Tongue (tissue), 2 donors: ENCODE results near the gene CCNDBP1. TPM values are rescaled to one million over a fixed set of nuclear protein-coding genes. Genes with fewer than 3 reads are reported as not detected.
"Not testable (repeated sequence)": the region's sequence is repeated elsewhere in the genome, so short reads cannot be mapped to it uniquely, and the experiment has no call there.

Experiments
- DNase-seq: peaks from one replicate; pipeline ENCODE4 v3.0.0-alpha.2; 2015
- total RNA-seq: library from RNA; depleted of rRNA; stranded (reverse); fragments of >200 nt; gene quantifications from one replicate; pipeline ENCODE4 v1.2.3, GENCODE V29; 2014

The CCNDBP1 gene
- total RNA-seq, 1 donor from 2014 or later, result 44.7 TPM

DNA sequence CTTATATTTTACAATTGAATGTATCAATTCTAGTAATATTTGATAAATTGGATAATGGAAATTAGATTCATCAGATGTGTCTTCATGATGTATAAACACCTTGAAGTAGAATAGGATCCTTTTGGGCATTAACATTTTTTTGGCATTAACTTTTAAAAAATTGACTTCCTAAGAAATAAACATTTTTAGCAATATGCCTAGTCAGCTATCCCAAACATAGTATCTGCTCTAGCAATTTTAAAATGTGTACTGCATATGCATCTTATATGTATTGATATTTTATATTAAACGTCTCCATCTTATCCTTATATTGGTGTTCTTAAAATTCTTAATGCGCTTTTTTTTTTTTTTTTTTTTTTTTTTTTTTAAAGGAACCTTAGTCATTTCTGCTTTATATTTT, 8.5 kb downstream of the CCNDBP1 start:
- no peak for DNase-seq

DNA sequence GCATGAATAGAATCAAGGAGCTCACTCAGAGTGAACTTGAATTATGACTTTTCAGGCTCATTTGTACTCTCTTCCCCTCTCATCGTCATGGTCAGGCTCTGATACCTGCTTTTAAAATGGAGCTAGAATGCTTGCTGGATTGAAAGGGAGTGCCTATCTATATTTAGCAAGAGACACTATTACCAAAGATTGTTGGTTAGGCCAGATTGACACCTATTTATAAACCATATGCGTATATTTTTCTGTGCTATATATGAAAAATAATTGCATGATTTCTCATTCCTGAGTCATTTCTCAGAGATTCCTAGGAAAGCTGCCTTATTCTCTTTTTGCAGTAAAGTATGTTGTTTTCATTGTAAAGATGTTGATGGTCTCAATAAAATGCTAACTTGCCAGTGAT, 9.6 kb downstream of the CCNDBP1 start:
- DNase-seq, result no peak

DNA sequence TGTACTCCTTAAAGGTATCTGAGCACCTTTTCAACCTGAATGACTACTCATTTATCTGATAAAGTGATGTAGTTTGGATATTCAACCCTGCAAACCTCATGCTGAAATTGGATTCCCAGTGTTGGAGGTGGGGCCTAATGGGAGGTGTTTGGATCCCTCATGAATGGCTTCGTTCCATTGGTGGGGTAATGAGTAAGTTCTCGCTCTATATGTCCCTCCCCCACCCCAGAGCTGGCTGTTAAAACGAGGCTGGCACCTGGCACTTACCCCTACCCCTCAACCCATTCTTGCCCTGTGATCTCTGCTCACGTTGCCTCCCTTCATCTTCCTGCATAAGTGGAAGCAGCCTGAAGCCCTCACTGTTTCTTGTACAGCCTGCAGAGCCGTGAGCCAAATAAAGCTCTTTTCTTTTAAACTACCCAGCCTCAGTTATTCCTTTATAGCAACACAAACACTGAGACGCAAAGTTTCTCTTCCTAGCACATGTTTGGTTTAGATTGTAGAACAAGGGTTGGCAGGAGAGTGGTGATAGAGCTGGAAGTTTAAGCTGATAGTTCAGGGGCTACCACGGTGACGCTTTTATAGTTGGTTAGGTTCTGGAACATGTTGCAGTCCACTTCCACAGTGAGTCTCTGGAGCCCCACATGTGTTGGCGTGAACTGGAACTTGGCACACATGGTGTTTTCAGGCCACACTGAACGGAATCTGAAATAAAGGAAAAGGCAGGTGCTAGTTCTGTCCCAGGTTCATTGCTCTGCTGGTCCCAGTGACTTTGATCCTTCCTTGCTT, 11.8 kb downstream of the CCNDBP1 start:
- DNase-seq, result no peak

DNA sequence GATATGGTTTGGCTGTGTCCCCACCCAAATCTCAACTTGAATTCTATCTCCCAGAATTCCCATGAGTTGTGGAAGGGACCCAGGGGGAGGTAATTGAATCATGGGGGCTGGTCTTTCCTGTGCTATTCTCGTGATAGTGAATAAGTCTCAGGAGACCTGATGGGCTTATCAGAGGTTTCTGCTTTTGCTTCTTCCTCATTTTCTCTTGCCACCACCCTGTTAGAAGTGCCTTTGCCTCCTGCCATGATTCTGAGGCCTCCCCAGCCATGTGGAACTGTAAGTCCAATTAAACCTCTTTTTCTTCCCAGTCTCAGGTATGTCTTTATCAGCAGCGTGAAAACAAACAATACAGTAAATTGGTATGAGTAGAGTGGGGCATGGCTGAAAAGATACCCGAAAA, 12.6 kb downstream of the CCNDBP1 start:
- not testable (repeated sequence) for DNase-seq

DNA sequence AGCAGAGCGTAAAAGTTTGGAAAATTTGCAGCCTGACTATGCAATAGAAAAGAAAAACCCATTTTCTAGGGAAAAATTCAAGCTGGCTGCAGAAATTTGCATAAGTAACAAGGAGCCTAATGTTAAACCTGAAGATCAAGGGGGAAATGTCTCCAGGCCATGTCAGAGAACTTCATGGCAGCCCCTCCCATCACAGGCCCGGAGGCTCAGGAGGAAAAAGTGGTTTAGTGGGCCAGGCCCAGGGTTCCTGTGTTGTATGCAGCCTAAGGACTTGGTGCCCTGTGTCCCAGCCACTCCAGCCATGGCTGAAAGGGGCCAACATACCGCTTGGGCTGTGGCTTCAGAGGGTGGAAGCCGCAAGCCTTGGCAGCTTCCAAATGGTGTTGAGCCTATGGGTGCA, 13.4 kb downstream of the CCNDBP1 start:
- not testable (repeated sequence) for DNase-seq

DNA sequence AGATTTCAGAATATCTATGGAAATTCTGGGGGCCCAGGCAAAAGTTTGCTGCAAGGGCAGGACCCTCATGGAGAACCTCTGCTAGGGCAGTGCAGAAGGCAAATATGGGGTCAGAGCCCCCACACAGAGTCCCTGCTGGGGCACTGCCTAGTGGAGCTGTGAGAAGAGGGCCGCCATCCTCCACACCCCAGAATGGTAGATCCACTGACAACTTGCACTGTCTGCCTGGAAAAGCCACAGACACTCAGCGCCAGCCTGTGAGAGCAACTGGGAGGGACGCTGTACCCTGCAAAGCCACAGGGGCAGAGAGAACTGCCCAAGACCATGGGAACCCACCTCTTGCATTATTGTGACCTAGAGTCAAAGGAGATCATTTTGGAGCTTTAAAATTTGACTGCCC, 13.8 kb downstream of the CCNDBP1 start:
- DNase-seq, result no peak

DNA sequence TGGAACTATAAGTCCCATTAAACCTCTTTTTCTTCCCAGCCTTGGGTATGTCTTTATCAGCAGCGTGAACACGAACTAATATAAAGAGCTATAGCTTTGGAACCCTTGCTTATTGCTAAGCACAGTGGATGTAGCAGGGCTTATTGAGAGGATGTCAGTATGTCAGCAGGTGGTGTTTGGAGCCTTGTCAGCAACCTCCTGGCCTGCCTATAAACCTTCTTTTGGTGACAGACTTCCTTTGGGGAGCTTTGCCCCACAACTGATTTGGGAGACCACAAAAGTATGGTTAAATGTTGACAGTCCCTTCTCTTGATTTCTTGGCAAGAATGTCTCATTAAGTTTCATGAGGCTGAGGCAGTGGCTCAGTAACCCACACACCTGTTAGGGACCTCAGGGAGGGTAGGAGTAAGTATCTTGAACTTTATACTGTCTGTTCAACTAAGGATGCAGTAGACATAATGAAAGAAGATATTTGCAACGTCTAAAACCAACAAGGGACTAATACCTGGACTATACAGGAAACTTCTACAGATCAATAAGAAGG, 14.8 kb downstream of the CCNDBP1 start:
- no peak for DNase-seq

DNA sequence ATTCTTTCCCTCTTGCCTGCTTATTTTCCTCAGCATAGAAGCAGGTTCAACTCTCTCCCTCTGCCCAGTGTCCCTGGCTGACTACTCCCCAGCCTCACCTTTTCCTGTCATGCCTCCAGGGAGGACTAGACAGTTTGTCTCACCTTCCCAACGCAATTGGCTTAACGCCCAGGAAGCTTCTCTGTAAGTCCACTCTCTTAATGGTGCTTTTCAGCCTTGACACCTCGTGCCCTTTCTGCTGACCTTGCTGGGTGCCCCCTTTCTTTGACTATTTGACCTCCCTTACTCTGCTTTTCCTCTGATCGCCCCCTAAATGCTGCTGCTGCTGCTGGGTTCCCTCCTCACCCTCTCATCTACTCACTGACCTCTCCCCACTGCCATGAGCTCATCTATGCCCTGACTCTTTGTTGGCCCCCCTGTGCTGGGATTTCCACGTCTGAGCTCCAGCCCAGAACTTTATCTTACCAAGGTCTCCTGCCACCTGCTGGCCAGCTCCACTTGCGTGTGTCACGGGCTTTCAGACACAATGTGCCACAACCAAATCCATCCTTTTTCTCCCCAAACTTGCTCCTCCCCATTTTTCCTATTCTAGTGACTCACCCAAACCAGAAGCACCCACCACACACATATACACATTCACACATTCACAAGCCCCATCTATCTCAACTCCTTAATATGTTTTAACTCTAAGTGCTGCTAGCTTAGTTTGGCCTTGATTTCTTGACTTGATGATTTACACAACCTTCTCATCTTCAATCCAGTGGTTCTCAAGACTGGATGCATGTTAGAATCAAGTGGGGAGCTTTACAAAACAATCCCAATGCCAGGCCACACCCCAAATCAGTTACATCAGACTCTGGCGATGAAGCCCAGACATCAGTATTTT, 19.1 kb downstream of the CCNDBP1 start:
- DNase-seq, result peak; percentile 21

DNA sequence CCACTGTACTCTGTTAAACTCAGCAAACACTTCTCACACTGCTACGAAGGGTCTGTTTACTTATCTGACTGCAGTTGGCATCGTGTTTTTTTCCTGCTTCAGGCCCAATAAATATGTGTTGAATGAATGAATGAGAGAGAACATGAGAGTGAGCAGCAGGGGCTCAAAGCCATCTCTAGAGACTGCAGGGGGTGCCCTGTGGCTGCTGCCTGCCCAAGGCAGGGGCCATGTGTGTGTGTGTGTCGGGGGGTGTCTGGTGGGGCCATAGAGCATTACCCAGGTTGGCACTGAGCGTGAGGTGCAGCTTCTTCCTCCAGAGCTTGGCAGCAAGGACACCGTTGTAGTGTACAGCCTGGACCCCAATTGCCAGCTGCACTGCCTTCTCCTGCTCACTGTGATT, 20.9 kb downstream of the CCNDBP1 start:
- DNase-seq, result no peak

DNA sequence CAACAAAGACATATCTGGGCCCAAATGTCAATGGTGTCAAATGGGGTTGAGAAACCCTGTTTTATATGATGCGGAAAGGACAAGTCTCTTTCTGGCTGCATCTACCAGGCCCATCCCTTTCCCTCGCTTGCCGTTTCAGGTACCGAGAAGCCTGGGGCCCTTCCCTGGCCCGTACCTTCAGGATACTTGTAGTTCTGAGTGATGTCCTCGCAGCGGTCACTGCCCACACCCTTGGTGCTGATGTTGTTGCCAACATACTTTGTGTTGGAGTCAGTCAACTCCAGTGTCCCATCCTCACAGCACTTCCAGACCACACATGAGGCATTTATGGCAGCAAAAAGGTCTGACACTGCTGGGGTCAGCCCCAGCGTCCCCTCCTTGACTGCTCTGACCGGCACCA, 21.8 kb downstream of the CCNDBP1 start:
- DNase-seq, result no peak

DNA sequence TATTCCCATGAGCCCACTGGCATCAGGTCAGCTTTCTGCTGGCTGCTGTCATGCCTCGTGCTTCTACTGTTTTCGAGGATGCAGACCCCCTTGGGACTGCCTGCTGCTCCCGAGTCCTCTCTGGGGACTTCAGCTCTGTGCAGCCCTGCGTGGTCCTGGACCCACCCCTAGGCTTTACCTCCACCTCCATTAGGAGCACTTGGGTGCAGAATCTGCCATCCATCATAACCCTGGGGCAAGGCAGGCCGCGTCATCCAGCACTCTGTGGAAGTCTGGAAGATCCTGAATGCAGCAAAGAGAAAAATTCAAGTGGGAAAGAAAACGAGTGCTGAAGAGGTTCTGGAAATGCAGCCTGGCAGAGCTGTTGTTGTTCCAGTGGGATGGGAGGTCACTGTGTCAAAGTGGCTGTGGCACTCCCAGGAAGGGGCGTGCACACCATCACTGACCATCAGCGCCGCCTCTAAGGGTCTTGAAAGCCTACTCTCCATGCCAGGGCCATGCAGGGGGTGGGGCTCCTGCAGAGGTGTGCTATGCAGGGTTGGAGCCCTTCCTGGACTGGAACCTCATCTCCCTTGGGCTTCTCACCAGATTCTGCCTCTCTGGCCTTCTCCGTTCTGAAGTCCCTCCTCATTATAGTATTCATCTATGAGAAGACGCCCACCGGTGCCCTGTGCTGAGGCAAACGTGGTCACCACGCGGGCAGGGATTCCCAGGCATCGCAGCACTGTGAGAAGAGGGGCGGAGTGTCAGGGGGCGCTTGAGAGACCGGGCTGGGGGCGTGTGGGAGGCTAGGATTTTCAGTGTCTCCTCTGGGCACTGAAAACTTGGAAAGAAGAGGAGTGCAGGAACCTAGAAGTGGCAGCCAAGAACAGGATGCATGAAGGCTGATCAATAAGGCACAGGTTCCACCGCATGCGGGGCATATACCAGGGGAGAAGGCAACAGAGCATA, 23.1 kb downstream of the CCNDBP1 start:
- no peak for DNase-seq

DNA sequence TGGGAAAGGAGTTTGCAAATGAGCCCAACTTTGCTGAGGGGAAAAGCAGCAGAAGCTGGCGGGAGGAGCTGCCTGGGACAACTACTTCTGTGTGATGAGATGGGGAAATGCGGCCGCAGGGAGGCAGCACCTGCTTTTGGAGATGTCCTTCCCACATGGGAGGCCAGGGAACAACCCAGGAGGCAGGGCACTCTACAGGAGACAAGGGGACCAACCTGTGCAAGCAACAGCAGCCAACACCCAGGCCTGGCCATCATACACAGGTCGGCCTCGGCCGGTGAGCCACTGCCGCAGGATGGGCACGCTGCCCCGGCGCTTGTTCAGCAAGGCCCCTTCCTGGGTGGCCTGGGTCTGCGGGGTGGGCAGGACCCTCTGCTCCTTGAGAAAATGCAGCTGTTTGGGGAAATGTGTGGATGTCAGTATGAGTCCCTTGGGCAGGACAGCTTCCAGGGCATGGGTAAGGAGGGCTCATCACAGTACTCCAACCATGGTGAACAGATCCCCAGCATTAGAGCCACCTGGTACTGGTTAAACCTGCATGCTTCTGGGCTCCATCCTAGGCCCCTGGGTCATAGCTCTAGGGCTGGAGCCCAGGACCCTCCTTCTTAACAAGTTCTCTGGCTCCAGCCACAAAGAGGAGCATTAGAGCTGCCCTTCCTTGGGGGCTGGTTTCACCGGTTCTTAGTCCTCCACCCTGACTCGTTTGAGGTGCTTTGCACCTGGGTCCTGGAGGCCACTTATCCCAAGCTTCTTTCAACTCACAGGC, 24.0 kb downstream of the CCNDBP1 start:
- DNase-seq, result no peak

DNA sequence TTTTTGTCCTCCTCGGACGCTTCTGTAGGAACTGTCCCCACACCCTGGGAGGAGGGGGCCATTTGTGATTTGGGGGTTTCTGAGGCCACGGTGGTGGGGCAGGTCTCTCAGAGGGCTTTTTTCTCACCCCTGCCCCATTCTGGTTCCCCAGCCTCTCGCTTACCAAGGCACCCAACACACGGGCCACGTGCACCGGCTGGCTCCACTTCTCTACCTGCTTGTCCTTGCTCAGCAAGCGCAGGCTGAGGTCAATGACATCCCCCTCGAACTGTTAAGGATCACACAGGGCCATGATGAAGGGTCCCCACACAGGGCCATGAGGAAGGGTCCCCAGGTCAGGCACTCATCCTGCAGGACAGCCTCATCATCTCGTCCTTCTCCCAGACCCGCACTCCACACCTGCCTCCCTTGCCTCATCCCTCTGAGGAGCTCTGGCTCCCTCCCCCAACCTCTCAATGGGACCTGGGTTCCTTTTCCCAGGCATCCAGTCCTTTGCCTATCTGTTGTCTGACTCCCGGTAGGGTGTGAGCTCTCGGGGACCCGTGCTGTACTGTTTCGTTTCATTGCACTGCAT, 25.1 kb downstream of the CCNDBP1 start:
- DNase-seq, result no peak

DNA sequence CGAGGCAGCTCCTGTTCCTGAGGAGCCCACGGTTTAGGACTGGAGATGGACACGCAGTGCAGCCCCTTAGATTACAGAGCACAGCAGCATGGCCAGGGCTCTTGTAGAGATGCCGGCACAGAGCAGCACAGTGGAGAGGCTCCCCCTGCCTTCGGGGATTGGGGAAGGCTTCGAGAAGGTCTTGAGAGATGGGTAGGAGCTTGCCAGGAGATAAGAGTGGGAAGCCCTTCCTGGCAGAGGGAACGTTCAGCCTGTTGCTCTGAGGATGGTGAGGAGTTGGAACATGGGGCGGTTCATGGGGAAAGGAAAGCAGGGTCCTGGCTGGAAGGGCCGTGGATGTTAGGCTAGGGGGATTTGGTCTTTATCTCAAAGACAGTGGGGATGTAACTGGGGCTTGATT, 25.6 kb downstream of the CCNDBP1 start:
- DNase-seq, result no peak

DNA sequence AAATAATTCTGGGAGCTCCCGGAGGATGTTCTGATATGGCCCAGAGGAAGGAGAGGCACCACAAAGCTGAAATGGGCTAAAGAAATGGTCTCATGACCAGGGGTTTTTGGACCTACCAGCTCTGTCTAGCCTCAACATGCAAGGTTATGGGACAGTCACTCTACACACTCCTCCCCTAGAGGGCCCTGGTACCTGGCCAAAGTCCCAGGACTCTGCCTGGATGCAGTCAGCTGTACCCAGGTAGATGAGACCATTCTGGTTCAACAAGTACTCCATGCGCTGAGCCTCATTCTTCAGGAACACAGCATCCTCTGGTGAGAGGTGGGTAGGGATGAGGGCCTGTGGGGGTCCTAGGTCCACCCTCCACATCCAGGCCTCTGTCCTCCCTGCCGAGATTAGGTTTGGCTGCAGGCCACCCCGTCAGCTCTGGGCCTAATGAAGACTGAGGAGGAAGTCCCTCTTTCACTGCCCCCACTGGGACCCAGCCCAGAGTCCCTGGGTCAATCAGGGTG, 26.1 kb downstream of the CCNDBP1 start:
- no peak for DNase-seq

DNA sequence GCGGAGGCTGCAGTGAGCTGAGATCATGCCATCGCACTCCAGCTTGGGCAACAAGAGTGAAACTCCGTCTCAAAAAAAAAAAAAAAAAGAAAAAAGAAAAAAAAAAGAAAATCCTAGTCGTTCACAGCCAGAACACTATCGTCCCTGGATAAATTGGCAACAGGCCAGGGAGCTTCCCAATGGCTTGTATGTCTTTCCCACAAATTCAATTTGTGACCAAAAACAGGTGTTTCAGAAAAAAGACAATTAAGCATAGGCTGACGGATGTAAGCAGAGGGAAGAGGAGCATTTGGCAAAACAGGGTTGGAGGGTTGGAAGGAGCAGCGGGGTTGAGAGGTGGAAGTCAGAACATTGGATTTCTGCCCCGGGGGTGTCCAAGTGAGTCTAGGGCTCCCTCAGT, 27.1 kb downstream of the CCNDBP1 start:
- DNase-seq, result no peak

DNA sequence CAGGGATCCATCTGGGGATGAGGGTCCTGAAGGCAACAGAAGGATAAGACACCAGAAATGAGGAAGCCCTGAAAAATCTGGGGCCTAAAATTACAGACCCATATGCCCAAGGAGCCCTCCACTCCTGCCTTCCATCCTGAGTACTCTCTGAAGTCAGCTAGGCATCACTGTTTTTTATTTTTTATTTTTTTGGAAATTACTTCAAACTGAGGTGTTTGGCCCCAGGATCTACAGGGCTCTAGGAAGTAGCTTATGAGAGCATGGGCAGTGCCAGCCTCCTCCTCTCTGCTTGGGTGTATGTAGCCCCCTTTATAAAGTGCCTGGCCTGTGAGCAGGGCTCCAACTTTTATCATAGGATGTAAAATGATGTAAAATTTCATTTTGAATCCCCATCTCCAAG, 27.7 kb downstream of the CCNDBP1 start:
- DNase-seq, result no peak

DNA sequence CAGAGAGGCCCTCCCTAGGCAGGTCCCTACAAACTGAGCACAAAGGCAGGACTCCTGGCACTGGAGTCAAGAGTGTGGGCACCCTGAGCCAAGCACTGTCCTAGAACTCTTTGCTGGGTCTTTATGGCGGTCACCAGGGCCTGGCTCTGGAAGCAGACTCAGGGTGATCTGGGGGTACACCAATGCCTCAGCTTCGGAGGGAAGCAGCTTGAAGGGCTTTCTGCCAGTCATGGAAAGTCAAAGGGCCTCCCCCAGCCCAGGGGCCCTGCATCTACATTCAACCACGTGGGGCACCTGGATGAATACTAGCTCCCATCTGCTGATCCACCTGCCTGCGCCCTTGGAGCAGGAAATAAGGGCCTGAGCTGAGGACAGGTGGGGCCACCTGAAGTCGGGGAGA, 28.3 kb downstream of the CCNDBP1 start:
- no peak for DNase-seq

DNA sequence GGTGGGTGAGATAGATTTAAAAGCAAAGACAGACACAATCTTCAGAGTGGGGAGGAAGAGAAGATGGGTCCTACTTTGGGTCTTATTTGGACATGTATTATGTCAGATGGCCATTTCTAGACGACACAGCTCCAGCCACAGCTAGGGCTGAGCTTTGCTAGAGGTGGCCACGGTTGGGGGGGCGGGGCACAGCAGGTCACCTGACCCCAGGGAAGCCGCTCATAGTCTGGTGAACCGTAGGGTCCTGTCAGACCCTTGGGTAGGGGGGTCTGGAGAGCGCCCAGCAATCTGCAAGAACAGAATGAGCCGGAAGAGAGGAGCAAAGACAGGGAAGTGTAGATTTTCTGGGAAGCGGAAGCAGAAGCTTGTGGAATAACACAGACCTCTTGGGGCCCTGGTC, 29.0 kb downstream of the CCNDBP1 start:
- no peak for DNase-seq

DNA sequence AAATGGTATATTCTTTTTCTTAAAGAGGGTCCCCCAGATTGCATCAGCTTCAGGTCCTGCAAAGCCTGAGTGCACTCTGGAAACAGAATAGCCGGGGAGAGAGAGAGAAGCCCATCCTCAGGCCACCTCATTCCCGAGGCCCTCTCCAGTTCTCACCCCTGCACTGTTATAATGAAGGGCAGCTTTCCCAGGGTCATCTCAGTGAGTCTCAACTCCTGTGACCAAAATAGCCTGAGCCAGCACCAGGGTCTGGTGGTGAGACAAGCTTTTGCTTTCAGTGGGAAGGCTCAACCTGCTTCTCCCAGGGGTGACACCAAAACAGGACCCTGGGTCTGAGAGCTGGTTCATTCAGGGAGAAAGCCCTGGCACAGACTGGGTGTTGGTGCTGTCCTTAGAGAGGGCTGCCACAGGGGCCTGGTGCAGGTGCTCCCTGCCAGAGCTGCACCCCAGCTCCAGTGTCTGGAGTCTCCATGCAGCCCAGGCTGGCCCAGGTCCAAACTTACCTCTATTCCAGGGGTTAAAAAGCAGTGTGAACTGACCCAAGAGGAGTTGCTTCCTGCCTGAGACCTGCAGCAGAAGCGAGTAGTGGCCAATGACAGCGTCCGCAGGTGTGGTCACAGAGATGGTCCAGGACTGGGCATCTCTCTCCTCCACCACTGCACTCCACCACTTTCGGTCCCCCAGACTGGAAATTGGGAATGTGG, 29.5 kb downstream of the CCNDBP1 start:
- no peak for DNase-seq
